ENCODE measurements around the gene KCNE1.

DNA sequence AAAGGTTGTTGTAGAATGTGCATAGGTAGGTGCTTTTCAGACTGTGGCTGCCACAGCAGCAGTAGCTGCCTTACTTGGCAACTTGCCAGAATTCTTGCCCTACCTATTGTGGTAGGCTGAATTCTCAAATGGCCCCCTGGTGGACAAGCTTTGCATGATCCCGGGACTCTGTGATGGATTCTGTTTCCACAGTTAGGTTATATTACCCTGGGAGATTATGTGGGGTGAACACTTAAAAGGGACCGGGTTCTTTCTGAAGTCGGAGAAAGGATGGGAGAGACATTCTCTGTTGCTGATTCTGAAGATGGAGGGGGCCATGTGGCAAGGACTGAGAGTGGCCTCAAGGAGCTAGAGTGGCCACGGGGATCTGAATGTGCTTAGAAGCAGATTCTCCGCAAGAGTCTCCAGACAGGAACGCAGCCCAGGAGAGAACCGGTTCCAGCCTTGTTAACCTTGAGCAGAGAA is 32.1 kb upstream of the KCNE1 start:
- TF ChIP-seq, protein P1, sequence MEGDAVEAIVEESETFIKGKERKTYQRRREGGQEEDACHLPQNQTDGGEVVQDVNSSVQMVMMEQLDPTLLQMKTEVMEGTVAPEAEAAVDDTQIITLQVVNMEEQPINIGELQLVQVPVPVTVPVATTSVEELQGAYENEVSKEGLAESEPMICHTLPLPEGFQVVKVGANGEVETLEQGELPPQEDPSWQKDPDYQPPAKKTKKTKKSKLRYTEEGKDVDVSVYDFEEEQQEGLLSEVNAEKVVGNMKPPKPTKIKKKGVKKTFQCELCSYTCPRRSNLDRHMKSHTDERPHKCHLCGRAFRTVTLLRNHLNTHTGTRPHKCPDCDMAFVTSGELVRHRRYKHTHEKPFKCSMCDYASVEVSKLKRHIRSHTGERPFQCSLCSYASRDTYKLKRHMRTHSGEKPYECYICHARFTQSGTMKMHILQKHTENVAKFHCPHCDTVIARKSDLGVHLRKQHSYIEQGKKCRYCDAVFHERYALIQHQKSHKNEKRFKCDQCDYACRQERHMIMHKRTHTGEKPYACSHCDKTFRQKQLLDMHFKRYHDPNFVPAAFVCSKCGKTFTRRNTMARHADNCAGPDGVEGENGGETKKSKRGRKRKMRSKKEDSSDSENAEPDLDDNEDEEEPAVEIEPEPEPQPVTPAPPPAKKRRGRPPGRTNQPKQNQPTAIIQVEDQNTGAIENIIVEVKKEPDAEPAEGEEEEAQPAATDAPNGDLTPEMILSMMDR (conservative IDR thresholded peaks at IDR 0.05; ENCODE audit: low read depth, low read length), result peak; percentile 58
- TF ChIP-seq POLR2A (IDR thresholded peaks at IDR 0.05; ENCODE audit: low read depth, low read length), result no peak
- TF ChIP-seq CEBPB (IDR thresholded peaks at IDR 0.05; ENCODE audit: low read depth, low read length), result no peak
- TF ChIP-seq CHD1 (IDR thresholded peaks at IDR 0.05; ENCODE audit: low read depth, low read length), result no peak
- no peak for TF ChIP-seq MAFK (IDR thresholded peaks at IDR 0.05; ENCODE audit: low read depth, low read length)
- TF ChIP-seq RFX5 (IDR thresholded peaks at IDR 0.05; ENCODE audit: low read depth, low read length), result no peak
- peak; percentile 41 for TF ChIP-seq SMC3 (IDR thresholded peaks at IDR 0.05; ENCODE audit: low read depth, low read length)
- no peak for TF ChIP-seq BHLHE40 (IDR thresholded peaks at IDR 0.05; ENCODE audit: low read depth, low read length)
- TF ChIP-seq, protein P2, sequence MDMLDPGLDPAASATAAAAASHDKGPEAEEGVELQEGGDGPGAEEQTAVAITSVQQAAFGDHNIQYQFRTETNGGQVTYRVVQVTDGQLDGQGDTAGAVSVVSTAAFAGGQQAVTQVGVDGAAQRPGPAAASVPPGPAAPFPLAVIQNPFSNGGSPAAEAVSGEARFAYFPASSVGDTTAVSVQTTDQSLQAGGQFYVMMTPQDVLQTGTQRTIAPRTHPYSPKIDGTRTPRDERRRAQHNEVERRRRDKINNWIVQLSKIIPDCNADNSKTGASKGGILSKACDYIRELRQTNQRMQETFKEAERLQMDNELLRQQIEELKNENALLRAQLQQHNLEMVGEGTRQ (IDR thresholded peaks at IDR 0.05; ENCODE audit: low read depth, low read length), result no peak
- peak; percentile 47 for TF ChIP-seq RAD21 (IDR thresholded peaks at IDR 0.05; ENCODE audit: low read length)
- TF ChIP-seq FOS (IDR thresholded peaks at IDR 0.05; ENCODE audit: low read depth, low read length), result no peak
- no peak for TF ChIP-seq NFE2L2 (IDR thresholded peaks at IDR 0.05; ENCODE audit: low read depth, low read length)
- TF ChIP-seq MXI1 (IDR thresholded peaks at IDR 0.05; ENCODE audit: borderline replicate concordance, low read depth, low read length), result no peak
- no peak for TF ChIP-seq MAZ (IDR thresholded peaks at IDR 0.05; ENCODE audit: borderline replicate concordance, low read depth, low read length)
